ENCODE results near the gene PPP1R1C.
A peak's percentile ranks its signal among the peaks of the same experiment; 100 is the strongest.

PPP1R1C gene

GRCh38 chr2:182064019-182064778 is 78.5 kb downstream of the PPP1R1C start:
- no peak for DNase-seq (ENCODE audit: low read depth)

- no peak for DNase-seq (ENCODE audit: low read depth)
Measured at GRCh38 chr2:182066400-182067087, 80.9 kb downstream of the PPP1R1C start.

GRCh38 chr2:182067393-182067792 is 81.7 kb downstream of the PPP1R1C start:
- DNase-seq (ENCODE audit: low read depth) = no peak

GRCh38 chr2:182068811-182069210 is 83.2 kb downstream of the PPP1R1C start:
- no peak for DNase-seq (ENCODE audit: low read depth)

GRCh38 chr2:182069416-182069815 is 83.8 kb downstream of the PPP1R1C start:
- no peak for DNase-seq (ENCODE audit: low read depth)

- DNase-seq (ENCODE audit: low read depth) = no peak
Measured at GRCh38 chr2:182069908-182070307, 84.3 kb downstream of the PPP1R1C start.

- DNase-seq (ENCODE audit: low read depth) = no peak
Measured at GRCh38 chr2:182070736-182071135, 85.1 kb downstream of the PPP1R1C start.

GRCh38 chr2:182072861-182073260 is 87.2 kb downstream of the PPP1R1C start:
- DNase-seq (ENCODE audit: low read depth) = no peak

- DNase-seq (ENCODE audit: low read depth) = no peak
Measured at GRCh38 chr2:182073613-182074012, 88.0 kb downstream of the PPP1R1C start.

GRCh38 chr2:182077023-182077422 is 91.4 kb downstream of the PPP1R1C start:
- DNase-seq (ENCODE audit: low read depth) = no peak

GRCh38 chr2:182077448-182078142 is 91.9 kb downstream of the PPP1R1C start:
- peak; percentile 21 for DNase-seq (ENCODE audit: low read depth)

GRCh38 chr2:182078988-182079602 is 93.4 kb downstream of the PPP1R1C start:
- no peak for DNase-seq (ENCODE audit: low read depth)

GRCh38 chr2:182080493-182080892 is 94.8 kb downstream of the PPP1R1C start:
- no peak for DNase-seq (ENCODE audit: low read depth)

- no peak for DNase-seq (ENCODE audit: low read depth)
Measured at GRCh38 chr2:182081602-182082260, 96.1 kb downstream of the PPP1R1C start.

- DNase-seq (ENCODE audit: low read depth) = no peak
Measured at GRCh38 chr2:182088681-182089320, 103.1 kb downstream of the PPP1R1C start.

GRCh38 chr2:182090486-182090885 is 104.8 kb downstream of the PPP1R1C start:
- no peak for DNase-seq (ENCODE audit: low read depth)

- DNase-seq (ENCODE audit: low read depth) = no peak
Measured at GRCh38 chr2:182097571-182098164, 112.0 kb downstream of the PPP1R1C start.

- DNase-seq (ENCODE audit: low read depth) = no peak
Measured at GRCh38 chr2:182098648-182099047, 113.0 kb downstream of the PPP1R1C start.

- DNase-seq (ENCODE audit: low read depth) = peak; percentile 8
Measured at GRCh38 chr2:182101263-182101662, 115.6 kb downstream of the PPP1R1C start.

GRCh38 chr2:182103526-182103925 is 117.9 kb downstream of the PPP1R1C start:
- DNase-seq (ENCODE audit: low read depth) = no peak

- no peak for DNase-seq (ENCODE audit: low read depth)
Measured at GRCh38 chr2:182110347-182110746, 124.7 kb downstream of the PPP1R1C start.
